K562 (cell line): ENCODE measurements around the gene TXLNG. TPM values are rescaled to one million over a fixed set of nuclear protein-coding genes. Genes with fewer than 3 reads are reported as not detected.

Experiments used
- ATAC-seq: fragments of 200-7000 bp; cut with Tn5 transposase; 3 replicates; pipeline ENCODE4 v1.9.1; 2020; ENCODE audit warnings: moderate library complexity
- BruUV-seq: library from RNA; stranded (reverse); fragments of 400-500 nt; replicated peaks from 2 replicates; lab custom pipeline; 2021; lab: Mats Ljungman, UMichigan
- CTCF ChIA-PET: fragments of 300-600 bp; formaldehyde crosslinking; extraction: SDS; loops from one replicate; lab custom pipeline; 2021; ENCODE audit warnings: low intra/inter-chr PET ratio; lab: Yijun Ruan, JAX
- POLR2A ChIA-PET: fragments of 300-600, 350-650 bp; sonication (Branson Sonifier 250); formaldehyde crosslinking; extraction: SDS; loops from one replicate; lab custom pipeline; 2021; ENCODE audit warnings: antibody characterized with exemption, inconsistent platforms; lab: Yijun Ruan, JAX
- DNase-seq, 4 experiments: peaks; one replicate each; pipeline versions ENCODE4 v3.0.0 to v3.0.0-alpha.2; 2011 to 2018; ENCODE audit warnings: low spot score in 3 of 4, mixed read lengths in 3 of 4; ENCODE audit errors: extremely low read depth in 1 of 4
- FAIRE-seq: peaks from 2 replicates; lab custom pipeline; 2011; peaks lifted over from hg19 to GRCh38; lab: Jason Lieb, UNC
- H2AFZ ChIP-seq: 2 replicates; pipeline ENCODE4 v1.6.0; 2011; ENCODE audit warnings: low read depth, low read length, control low read depth, inconsistent platforms
- H3K27ac ChIP-seq: fragments of 200-600 bp; 3 replicates; pipeline ENCODE4 v1.8.0; 2011; ENCODE audit warnings: low read depth, mild to moderate bottlenecking, control low read depth, inconsistent platforms, low read length, moderate library complexity, mixed read lengths; ENCODE audit errors: extremely low read depth
- H3K27me3 ChIP-seq, 2 experiments: fragments of 300-600 bp in 1 of 2; 2 replicates in 1 of 2; 3 replicates in 1 of 2; pipeline versions ENCODE4 v1.6.0 to v1.8.0; 2011; ENCODE audit warnings: inconsistent platforms in 2 of 2, low read length in 2 of 2, mild to moderate bottlenecking in 1 of 2, mixed read lengths in 1 of 2, moderate library complexity in 1 of 2; ENCODE audit not compliant: control insufficient read depth in 2 of 2, insufficient read depth in 2 of 2
- H3K36me3 ChIP-seq: fragments of 300-600 bp; 3 replicates; pipeline ENCODE4 v1.8.0; 2011; ENCODE audit warnings: mild to moderate bottlenecking, low read length, inconsistent platforms; ENCODE audit not compliant: control insufficient read depth, insufficient read depth
- H3K4me1 ChIP-seq, 2 experiments: fragments of 200-600 bp in 1 of 2; replicated peaks in 1 of 2; 2 replicates in 1 of 2; 3 replicates in 1 of 2; pipeline versions ENCODE4 v1.5.1 to v1.8.0; 2011; ENCODE audit warnings: inconsistent platforms in 2 of 2, low read length in 2 of 2, mild to moderate bottlenecking in 1 of 2, mixed read lengths in 1 of 2, moderate library complexity in 1 of 2; ENCODE audit not compliant: control insufficient read depth in 2 of 2, insufficient read depth in 2 of 2
- H3K4me2 ChIP-seq: 2 replicates; pipeline ENCODE4 v1.6.1; 2011; ENCODE audit warnings: low read length, control low read depth, inconsistent platforms, mixed read lengths; ENCODE audit not compliant: insufficient read depth
- H3K4me3 ChIP-seq: fragments of 200-600 bp; sonication (generic), shearing (Covaris generic); 2 replicates; pipeline ENCODE4 v1.5.1; 2016; ENCODE audit warnings: control low read depth, inconsistent platforms
- H3K79me2 ChIP-seq: fragments of 200-600 bp; 3 replicates; pipeline ENCODE4 v1.8.0; 2011; ENCODE audit warnings: low read length, inconsistent platforms; ENCODE audit not compliant: control insufficient read depth, insufficient read depth
- H3K9ac ChIP-seq, 2 experiments: 2 replicates each; pipeline versions ENCODE4 v1.6.0 to v1.6.1; 2011; ENCODE audit warnings: low read depth in 2 of 2, low read length in 2 of 2, control low read depth in 1 of 2, inconsistent platforms in 1 of 2, mild to moderate bottlenecking in 1 of 2, mixed read lengths in 1 of 2; ENCODE audit not compliant: insufficient read depth in 1 of 2
- H3K9me1 ChIP-seq: one replicate; pipeline ENCODE4 v1.6.0; 2011; ENCODE audit warnings: inconsistent platforms, mild to moderate bottlenecking, low read length, moderate library complexity; ENCODE audit not compliant: control insufficient read depth, insufficient read depth
- H3K9me3 ChIP-seq: replicated peaks from 2 replicates; pipeline ENCODE4 v1.5.1; 2011; ENCODE audit warnings: low read depth, low read length, inconsistent platforms; ENCODE audit not compliant: control insufficient read depth, insufficient read depth
- H4K20me1 ChIP-seq: replicated peaks from 2 replicates; pipeline ENCODE4 v1.6.1; 2011; ENCODE audit warnings: low read length, inconsistent platforms, mixed read lengths; ENCODE audit not compliant: control insufficient read depth, insufficient read depth
- CHCHD3 ChIP-seq: fragments of 250-450 bp; sonication (Bioruptor Pico); IDR thresholded peaks from 2 replicates; pipeline ENCODE4 v2.1.2; 2022; ENCODE audit warnings: mild to moderate bottlenecking
- CSDE1 ChIP-seq, 2 experiments: fragments of 450-650 bp; IDR thresholded peaks; 2 replicates each; pipeline ENCODE4 v1.6.1; 2016; ENCODE audit warnings: mild to moderate bottlenecking in 1 of 2
- FOXP1 ChIP-seq: sonication (generic); formaldehyde crosslinking; IDR thresholded peaks from 2 replicates; pipeline ENCODE4 v1.8.0; 2022; ENCODE audit warnings: mild to moderate bottlenecking, missing genetic modification reagents
- KLF6 ChIP-seq: fragments of 250-450 bp; sonication (Bioruptor Pico); IDR thresholded peaks from 2 replicates; pipeline ENCODE4 v1.4.0; 2020; ENCODE audit warnings: mild to moderate bottlenecking, moderate library complexity, borderline replicate concordance
- PURB ChIP-seq: sonication (generic); formaldehyde crosslinking; IDR thresholded peaks from 2 replicates; pipeline ENCODE4 v1.9.0; 2021; ENCODE audit warnings: low read depth, mild to moderate bottlenecking, missing genetic modification reagents
- SMC3 ChIP-seq: conservative IDR thresholded peaks from 2 replicates; pipeline ENCODE4 v1.6.1; 2011; ENCODE audit warnings: low read depth, low read length, improper control_type of control experiment; ENCODE audit not compliant: insufficient read depth
- ZBED1 ChIP-seq: IDR thresholded peaks from 2 replicates; pipeline ENCODE4 v1.6.1; 2014
- ZBTB33 ChIP-seq: sonication (generic); formaldehyde crosslinking; IDR thresholded peaks from 2 replicates; pipeline ENCODE4 v1.8.1; 2023; ENCODE audit warnings: mild to moderate bottlenecking, missing genetic modification reagents
- ZNF512 ChIP-seq: IDR thresholded peaks from 2 replicates; pipeline ENCODE4 v1.6.1; 2016; ENCODE audit warnings: missing genetic modification characterization, missing compliant biosample characterization
- ZNF695 ChIP-seq: fragments of 450-650 bp; formaldehyde crosslinking; IDR thresholded peaks from 2 replicates; pipeline ENCODE4 v1.4.0; 2020; ENCODE audit warnings: mild to moderate bottlenecking, moderate library complexity
- WGBS: fragments of 100-300 bp; shearing (Covaris generic); methylation state at CpG from one replicate; pipeline ENCODE4 v1.1.6; 2016; ENCODE audit warnings: low coverage, mixed read lengths; ENCODE audit not compliant: insufficient coverage; ENCODE audit errors: missing lambda C conversion rate; 5-methylcytosine and 5-hydroxymethylcytosine counted together
- in situ Hi-C: fragments of 300-500 bp; cut with MboI; formaldehyde crosslinking; loops from 4 replicates; pipeline ENCODE4 v1.15.0; 2018; ENCODE audit warnings: inconsistent platforms, mixed read lengths
- intact Hi-C: fragments of 100-400 bp; cut with micrococcal nuclease; formaldehyde crosslinking; loops from 2 replicates; pipeline ENCODE4 v1.14.2; 2022
- polyA plus RNA-seq, 8 experiments: library from polyadenylated mRNA; depleted of rRNA in 4 of 8; stranded (reverse) in 5 of 8; unstranded in 3 of 8; fragments of >200 nt; fragmentation: Nextera tagmentation in 2 of 8; fragmentation: Illumina TruSeq in 1 of 8; extraction: Ambion mirVana in 2 of 8; extraction: Trizol in 1 of 8; gene quantifications; 2 replicates each; pipeline versions ENCODE4 v1.2.1 to v1.2.3, GENCODE V29; 2011 to 2014; ENCODE audit warnings: inconsistent platforms in 1 of 8, missing spikeins in 1 of 8
- total RNA-seq, 7 experiments: library from RNA; depleted of rRNA in 6 of 7; stranded (reverse); fragments of >200 nt in 6 of 7; fragmentation: Illumina TruSeq in 2 of 7; extraction: Trizol in 2 of 7; gene quantifications; 2 replicates each; pipeline versions ENCODE4 v1.2.1 to v1.2.3, GENCODE V29; 2011 to 2021; ENCODE audit warnings: low replicate concordance in 1 of 7

Gene TXLNG
- total and polyA plus RNA-seq, 9 of the 15 experiments (the other 6 are each of a cell fraction or from before 2014, with no cell fraction given), result 13.1 to 47.0 (median 31.6) TPM

- Histone ChIP-seq H2AFZ (no peak overlapping the region), H3K4me2 (no peak overlapping the region), H3K9ac (no peak overlapping the region), H3K4me1 (peaks cover 0 to 3% of the 10 kb centered on the region in 2 experiments; a peak in 3 of 5 replicates), H3K27me3 (no peaks in the 10 kb centered on the region), H4K20me1 (peaks cover 7% of the 10 kb centered on the region; the same call in 1 of the 2 replicates), H3K36me3 (peaks cover 87% of the 10 kb centered on the region), H3K9me1 (peaks cover 3% of the 10 kb centered on the region), H3K9me3 (no peaks in the 10 kb centered on the region), H3K27ac (no peak overlapping the region), H3K79me2 (peaks cover 87% of the 10 kb centered on the region), H3K4me3 (no peak overlapping the region)
- no CpG with 5 or more reads among the region's 2 CpGs for WGBS
- no peak for DNase-seq
- POLR2A ChIA-PET, result no interaction called here
- in situ Hi-C loops, result no loop called here
- intact Hi-C loops, result no loop called here
- TF ChIP-seq CHCHD3, result no peak
- TF ChIP-seq ZNF695, result no peak
- TF ChIP-seq FOXP1 (CRISPR knock-in tag), result no peak
- no peak for TF ChIP-seq CSDE1 (IDR thresholded peaks at IDR 0.05)
- TF ChIP-seq ZBTB33 (CRISPR knock-in tag), result no peak
- TF ChIP-seq SMC3, result no peak
- no peak for TF ChIP-seq ZNF512
- no peak for TF ChIP-seq PURB
- TF ChIP-seq ZBED1, result no peak
- TF ChIP-seq KLF6 (CRISPR knock-in tag), result no peak
- CTCF ChIA-PET, result no interaction called here
- no TSS peak for BruUV-seq
- FAIRE-seq, result no peak
- no peak for ATAC-seq
These were observed 76.6 kb downstream of the TXLNG start for GRCh38 chrX:16862829-16863228.
